Suppressor macrophage treated with lipopolysaccharide for 1 hour (primary cell): ENCODE measurements around the gene TMEM219.

Source experiments
- DNase-seq, 3 donors: peaks; one replicate each; pipeline ENCODE4 v3.0.0-alpha.2; 2020 to 2022

Gene TMEM219

GRCh38 chr16:29983420-29984136 lies 21.7 kb downstream of the TMEM219 start:
- DNase-seq: no peak

GRCh38 chr16:29984137-29984763 lies 22.4 kb downstream of the TMEM219 start:
- no peak for DNase-seq

DNA sequence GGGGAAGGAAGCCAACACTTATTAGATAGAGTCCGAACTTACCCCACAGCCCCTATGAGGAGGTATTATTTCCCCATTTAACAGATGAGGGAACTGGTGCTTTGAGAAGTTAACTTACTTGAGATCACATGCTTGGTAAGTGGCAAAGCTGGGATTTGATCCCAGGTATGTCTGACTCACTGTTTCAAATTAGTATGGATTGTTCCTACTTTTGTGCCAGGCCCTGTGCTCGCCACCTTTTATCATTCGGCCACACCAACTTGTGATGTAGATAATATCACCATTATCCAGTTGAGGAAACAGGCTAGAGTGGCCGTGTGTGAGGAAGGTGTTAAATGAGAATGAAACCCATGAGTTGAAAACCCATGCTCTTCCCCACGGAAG lies 22.9 kb downstream of the TMEM219 start:
- DNase-seq: no peak

- no peak for DNase-seq
Measured at GRCh38 chr16:29985271-29985811, 23.5 kb downstream of the TMEM219 start.

GRCh38 chr16:29986231-29986630 lies 24.4 kb downstream of the TMEM219 start:
- DNase-seq: no peak

DNA sequence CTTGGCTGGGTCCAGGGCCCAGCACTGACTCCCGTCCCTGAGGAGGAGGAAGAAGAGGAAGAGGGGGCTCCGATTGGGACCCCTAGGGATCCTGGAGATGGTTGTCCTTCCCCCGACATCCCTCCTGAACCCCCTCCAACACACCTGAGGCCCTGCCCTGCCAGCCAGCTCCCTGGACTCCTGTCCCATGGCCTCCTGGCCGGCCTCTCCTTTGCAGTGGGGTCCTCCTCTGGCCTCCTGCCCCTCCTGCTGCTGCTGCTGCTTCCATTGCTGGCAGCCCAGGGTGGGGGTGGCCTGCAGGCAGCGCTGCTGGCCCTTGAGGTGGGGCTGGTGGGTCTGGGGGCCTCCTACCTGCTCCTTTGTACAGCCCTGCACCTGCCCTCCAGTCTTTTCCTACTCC lies 25.1 kb downstream of the TMEM219 start:
- no peak for DNase-seq

GRCh38 chr16:29987371-29988085 lies 25.6 kb downstream of the TMEM219 start:
- DNase-seq: no peak

DNA sequence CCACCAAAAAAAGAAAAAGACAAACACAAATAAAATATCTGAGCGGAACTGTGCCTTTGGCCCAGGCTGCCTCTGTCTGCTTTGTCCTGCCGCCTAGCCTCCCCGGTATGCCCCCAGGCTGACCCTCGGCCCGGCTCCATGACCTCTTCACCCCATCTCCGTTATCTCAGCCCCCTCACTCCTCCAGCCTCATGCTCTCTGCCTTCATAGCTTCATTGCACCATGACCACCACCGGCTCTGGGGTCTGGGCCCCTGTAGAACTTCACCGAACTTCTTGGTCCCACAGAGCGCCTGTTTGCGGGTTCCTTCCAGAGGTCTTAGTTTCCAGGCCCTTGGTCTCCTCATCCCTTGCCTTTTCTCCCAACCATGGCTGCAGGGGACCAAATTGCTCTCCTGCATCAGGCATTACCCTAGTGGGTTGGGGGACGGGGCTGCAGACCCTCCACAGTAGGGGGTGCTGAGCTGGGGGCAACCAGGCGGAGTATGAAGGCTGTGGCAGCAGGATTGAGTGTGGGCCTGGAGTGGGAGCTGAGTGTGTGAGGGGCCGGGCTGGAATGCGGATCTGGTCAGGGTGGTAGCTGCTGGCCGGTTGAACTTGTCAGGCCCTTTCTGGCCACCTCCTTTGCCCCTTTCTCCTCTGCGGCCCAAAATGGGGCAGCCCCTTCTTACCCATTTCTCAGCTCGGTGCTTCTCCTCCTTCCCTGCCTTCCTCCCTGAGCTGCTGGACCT lies 26.6 kb downstream of the TMEM219 start:
- no peak for DNase-seq

DNA sequence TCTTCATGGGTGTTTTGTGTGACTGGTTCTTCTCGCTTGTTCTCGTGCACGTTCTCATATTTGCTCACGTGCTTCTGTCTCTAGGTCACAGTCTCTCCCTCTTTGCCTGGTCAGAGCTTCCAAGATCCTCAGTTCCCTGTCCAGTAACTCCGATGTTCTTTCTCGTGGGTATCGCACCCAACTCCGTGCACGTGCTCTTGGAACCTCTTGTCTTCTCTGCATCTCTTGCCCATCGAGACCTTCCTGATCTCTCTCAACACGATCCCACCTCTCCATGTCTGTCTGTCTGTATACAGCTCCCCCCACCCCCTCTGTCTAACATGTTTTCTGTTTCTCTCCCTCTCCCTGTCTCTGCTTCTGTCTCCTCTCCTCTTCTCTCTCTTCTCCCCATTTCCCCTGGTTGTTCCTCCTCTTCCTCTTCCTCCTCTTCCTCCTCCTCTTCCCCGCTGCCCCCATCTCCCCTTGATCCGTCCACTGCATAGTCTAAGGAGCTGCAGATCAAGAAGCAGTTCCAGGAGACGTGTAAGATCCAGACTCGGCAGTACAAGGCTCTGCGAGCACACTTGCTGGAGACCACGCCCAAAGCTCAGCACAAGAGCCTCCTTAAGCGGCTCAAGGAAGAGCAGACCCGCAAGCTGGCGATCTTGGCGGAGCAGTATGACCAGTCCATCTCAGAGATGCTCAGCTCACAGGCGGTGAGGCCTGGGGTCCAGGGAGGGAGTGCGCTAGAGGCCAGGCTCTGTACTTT lies 27.4 kb downstream of the TMEM219 start:
- no peak for DNase-seq

DNA sequence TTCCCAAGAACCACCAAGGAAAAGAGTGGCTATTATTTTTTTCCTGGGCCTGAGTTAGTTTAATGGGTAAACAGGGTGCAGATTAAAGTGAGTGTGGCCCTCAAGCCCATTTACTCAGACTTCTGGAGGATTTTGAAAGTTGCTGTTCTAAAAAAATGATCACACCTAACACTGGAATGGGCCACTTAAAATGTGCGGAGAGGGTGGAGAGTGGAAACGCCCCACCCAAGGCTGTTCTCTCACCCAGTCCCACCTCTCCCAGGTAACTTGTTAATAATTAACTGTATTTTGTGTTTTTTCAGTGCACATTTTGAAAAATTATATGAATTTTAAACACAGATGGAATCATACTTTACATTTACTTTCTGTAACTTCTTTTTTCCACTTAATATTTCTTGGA lies 28.2 kb downstream of the TMEM219 start:
- no peak for DNase-seq

GRCh38 chr16:29990883-29991570 lies 29.1 kb downstream of the TMEM219 start:
- no peak for DNase-seq

DNA sequence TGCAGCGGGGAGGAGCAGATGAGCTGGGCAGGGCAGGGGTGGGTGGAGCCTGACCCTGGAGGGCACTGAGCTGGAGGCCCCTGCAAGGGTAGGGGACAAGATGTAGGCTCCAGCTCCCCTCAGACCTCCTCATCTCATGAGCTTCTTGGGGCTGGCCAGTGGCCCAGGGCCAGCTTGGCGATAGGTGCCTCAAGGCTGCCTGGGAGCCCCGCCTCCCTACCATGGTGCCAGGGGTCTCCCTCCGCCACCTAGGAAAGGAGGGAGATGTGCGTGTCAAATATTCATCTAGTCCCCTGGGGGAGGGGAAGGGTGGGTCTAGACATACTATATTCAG lies 29.7 kb downstream of the TMEM219 start:
- DNase-seq: no peak

GRCh38 chr16:29992344-29992967 lies 30.6 kb downstream of the TMEM219 start:
- DNase-seq: no peak

DNA sequence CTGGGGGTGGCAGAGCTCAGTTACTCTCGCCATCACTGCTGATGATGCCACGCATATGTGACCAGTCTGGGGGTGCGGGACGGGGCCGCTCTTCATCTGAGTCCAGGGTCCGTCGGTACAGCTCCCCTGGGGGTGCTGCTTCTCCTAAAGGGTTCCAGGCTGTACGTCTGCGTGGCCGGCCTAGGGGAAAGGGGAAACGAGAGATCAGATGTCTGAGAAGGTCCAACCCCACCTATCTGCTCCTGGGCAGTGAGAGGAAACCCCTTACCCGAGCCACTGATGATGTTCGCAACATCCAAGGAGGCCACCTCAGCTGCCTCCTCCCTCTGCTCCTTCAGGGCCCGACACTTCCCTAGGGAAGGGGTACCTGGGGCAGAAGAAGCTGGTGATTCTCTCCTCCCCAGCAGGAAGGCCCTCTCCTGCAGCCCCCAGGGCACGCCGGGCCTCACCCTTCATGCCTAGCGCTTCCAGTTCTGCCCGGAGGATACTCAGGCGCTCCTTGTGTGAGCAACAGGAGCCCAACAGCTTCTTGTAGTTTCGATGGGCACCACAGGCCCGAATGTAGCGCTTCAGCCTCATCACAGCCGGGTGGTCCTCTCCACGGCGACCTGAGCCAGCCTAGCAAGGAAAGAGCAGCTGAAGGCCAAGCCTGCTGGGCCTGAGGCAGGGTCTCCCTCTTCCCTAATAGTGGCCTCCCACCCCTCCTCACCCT lies 31.5 kb downstream of the TMEM219 start:
- no peak for DNase-seq

DNA sequence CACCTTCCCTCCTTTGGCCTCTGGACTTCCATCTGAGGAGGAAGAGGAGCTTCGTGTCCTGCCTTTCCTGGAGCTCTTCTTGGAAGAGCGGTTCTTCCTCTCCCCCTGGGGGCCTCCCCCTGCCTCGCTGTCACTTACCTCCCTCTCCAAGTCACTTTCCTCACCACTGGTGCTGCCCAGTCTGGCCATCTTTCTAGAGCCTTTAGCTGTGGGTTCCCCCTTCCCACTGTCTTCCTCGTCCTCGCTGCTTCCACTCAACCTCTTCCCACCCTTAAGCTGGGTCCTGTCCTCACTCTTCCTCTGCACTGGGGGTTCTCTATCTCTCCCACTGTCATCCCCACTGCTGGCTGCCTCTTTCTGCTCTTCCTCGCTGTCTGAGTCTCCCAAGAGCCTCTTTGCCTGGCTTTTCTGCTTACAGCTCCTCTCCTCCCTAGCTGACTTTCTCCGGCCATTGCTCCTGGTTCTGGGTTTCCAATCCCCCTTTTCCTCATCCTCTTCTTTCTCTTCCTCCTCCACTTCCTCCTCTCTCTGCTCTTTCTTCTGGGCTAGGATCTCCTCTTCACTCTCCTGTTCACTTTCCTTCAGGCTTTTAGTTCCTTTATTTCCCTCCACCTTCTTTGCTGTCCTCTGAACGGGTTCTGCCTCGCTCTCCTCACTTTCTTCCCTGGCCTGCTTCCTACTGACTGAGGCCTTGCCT lies 32.2 kb downstream of the TMEM219 start:
- no peak for DNase-seq

DNA sequence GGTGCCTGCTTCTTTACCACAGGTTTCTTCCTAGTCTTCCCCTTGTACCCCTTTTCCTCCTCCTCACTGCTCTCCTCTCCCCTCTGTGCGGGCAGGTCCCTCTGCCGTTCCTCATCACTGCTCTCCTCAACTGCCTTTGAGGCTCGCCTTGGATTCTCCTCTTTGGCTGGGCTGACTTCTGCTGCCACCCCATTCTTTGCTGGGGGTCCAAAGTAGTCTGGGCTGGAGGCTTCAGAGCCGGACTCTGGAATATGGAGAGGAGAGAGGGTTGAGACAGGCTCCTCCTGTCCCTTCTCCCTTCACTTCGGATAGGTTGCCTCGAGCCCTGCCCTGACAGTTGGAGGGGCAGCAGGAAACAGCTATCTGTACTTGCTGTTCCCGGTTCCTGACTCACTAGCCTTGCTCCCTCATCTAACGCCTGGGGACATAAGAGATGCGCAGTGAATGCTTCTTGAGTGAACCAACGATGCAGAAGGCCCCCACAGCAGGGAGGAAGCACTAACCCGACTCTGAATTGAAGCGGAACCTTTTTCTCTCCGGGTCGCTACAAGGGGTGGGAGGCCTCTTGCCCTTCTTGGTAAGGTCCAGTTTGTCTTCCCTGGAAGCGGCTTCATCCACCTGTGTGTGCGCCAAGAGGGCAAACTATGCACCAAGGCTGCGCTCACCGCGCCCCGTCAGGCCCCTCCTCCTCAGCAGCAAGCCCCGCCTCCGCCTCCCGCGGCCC lies 32.9 kb downstream of the TMEM219 start:
- DNase-seq: peak in 1 of 3 donors; percentile 39

DNA sequence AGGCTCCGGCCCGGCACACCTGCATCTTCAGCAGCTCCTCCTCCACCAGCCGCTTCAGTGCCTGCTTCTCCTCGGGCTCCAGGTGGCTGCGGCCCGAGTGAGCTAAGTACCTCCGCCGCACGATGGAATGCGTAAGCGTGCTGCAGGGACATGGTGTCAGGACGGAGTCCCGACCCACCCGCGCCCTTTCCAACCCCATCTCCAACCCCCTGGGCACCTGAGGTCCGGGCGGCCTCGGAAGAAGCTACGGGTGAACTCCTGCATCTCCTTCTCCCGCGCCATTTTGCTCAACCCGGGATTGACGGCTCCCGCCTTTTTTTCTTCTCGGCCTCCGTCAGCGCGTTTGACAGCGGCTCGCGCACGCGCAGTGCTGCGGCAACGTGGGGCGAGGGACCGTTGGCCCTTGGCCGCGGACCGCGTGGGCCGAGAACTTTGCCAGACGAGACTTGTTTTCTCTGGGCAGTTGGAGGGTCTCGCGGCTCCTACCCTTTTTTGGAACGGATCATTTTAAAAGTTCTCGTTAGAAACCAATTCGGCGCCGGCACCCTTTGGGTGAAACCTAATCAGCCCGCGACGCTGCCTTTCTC lies 33.5 kb downstream of the TMEM219 start, which contains the start of gene HIRIP3:
Gene HIRIP3, minus strand, starts transcription at position 294 of the 587 bp plus-strand sequence. Its CDS starts 12 bp downstream, at position 282.
- peak; percentile 92 to 97 (median 95) for DNase-seq

- DNase-seq: peak; percentile 98 to 99 (median 99)
Measured at GRCh38 chr16:29995911-29996765, 34.3 kb downstream of the TMEM219 start, which contains the start of gene INO80E. TSS of gene INO80E (plus strand) at chr16:29996241. CDS start at chr16:29996311, 70 bp downstream.
